OCI-LY3 (cell line): ENCODE data around the gene SLC2A13.

Experiments
- EZH2phosphoT487 ChIP-seq: fragments of 200-600 bp; shearing (Covaris generic); IDR thresholded peaks from 2 replicates; pipeline ENCODE4 v1.6.1; 2018; ENCODE audit warnings: antibody characterized with exemption, mixed run types, low read depth
- TF ChIP-seq, protein P1 (sequence below): fragments of 200-600, 300-600 bp; sonication (generic); IDR thresholded peaks from 2 replicates; pipeline ENCODE4 v1.5.1; 2014; ENCODE audit warnings: antibody characterized with exemption, low read length, low read depth

DNA sequence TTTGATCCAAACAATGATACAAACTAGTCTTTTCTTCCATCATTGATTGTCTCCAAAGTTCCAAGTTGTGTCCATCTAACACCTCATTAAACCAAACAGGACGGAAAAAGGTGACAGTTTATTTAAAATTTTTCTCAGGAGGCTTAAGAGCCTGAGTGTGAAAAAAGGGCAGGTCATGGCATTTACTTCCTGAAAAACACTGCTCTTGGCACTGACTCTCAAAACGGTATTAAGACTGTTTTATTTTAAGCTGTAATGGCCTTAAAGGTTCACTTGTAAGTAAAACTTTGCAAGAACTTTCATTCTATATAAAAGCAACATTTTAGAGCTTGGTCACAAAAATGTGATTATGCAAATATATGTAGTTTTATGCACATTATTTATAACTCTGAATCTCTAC is 222.5 kb downstream of the SLC2A13 start:
- TF ChIP-seq, protein P1, sequence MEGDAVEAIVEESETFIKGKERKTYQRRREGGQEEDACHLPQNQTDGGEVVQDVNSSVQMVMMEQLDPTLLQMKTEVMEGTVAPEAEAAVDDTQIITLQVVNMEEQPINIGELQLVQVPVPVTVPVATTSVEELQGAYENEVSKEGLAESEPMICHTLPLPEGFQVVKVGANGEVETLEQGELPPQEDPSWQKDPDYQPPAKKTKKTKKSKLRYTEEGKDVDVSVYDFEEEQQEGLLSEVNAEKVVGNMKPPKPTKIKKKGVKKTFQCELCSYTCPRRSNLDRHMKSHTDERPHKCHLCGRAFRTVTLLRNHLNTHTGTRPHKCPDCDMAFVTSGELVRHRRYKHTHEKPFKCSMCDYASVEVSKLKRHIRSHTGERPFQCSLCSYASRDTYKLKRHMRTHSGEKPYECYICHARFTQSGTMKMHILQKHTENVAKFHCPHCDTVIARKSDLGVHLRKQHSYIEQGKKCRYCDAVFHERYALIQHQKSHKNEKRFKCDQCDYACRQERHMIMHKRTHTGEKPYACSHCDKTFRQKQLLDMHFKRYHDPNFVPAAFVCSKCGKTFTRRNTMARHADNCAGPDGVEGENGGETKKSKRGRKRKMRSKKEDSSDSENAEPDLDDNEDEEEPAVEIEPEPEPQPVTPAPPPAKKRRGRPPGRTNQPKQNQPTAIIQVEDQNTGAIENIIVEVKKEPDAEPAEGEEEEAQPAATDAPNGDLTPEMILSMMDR, result no peak
- no peak for TF ChIP-seq EZH2phosphoT487
